ENCODE measurements around the gene FBRS.

Gene FBRS

GRCh38 chr16:30645727-30646126, 12.5 kb upstream of the FBRS start:
- DNase-seq, result no peak

- no peak for DNase-seq
These were observed 11.0 kb upstream of the FBRS start for GRCh38 chr16:30647274-30647571.

GRCh38 chr16:30649725-30650368, 8.4 kb upstream of the FBRS start:
- DNase-seq, result no peak

- DNase-seq, result peak; percentile 95
These were observed 7.7 kb upstream of the FBRS start, which contains the start of gene PRR14 for GRCh38 chr16:30650369-30651123. TSS of gene PRR14 (plus strand) at chr16:30650960. CDS start at chr16:30651646, 686 bp downstream.

- peak; percentile 78 for DNase-seq
These were observed 6.9 kb upstream of the FBRS start for GRCh38 chr16:30651124-30652004.

DNA sequence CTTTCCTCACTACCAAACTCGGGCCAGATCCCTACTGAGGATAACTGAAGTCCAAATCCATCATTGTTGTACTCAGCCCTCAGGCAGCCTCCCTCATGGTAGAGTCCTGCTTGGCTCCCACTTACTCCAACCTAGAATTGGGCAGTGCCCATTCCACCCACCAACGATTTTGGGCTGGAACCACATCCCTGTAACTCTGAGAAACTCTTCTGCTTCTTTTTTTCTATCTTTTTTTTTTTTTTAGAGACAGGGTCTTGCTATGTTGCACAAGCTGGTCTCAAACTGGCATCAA, 6.3 kb upstream of the FBRS start:
- no peak for DNase-seq

GRCh38 chr16:30652718-30653117, 5.5 kb upstream of the FBRS start:
- no peak for DNase-seq

DNA sequence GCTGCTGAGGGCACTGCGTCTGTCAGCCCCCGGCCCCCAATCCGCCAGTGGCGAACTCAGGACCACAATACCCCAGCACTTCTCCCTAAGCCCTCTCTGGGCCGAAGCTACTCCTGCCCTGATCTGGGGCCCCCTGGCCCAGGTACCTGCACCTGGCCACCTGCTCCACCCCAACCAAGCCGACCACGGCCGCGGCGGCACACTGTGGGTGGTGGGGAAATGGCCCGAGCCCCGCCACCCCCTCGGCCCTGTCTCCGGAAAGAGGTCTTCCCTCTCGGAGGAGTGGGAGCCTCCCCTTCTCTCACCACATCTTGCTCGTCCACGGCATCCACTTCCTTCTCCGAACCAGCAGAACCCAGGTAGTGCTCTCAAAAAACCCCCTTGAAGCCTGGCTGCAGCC, 3.4 kb upstream of the FBRS start:
- DNase-seq, result no peak

DNA sequence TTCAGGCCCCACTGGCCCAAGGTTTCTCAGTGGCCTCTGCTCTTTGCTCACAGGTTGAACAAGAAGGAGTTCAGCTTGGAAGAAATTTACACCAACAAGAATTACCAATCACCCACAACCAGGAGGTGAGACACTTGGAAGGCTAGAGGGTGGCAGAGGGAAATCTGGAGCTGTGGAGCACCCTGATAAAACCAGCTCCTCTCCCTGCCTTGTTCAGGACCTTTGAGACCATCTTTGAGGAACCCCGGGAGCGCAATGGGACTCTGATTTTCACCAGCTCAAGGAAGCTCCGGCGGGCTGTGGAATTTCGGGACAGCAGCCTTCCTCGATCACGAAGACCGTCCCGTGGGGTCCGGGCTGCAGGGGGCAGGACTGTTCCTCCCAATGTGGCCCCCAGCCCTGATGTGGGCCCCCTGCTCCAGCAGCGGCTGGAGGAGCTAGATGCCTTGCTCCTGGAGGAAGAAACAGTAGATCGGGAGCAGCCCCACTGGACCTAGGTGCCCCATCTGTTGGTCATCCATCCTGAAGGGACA, 2.4 kb upstream of the FBRS start:
- no peak for DNase-seq

DNA sequence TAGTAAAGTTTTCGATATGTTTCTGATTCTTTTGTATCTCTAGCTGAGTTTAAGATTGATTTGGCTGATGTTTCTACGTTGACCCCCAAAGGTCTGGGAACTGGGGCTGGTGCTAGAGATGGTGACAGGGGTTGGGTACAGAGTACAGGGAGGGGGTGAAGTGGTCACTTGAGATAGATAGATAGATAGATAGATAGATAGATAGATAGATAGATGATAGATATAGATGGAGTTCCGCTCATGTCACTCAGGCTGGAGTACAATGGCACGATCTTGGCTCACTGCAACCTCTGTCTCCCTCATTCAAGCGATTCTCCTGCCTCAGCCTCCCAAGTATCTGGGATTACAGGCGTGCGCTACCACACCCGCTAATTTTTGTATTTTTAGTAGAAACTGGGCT, 1.8 kb upstream of the FBRS start:
- DNase-seq, result no peak

- no peak for DNase-seq
These were observed 1.0 kb upstream of the FBRS start for GRCh38 chr16:30656974-30657865.

DNA sequence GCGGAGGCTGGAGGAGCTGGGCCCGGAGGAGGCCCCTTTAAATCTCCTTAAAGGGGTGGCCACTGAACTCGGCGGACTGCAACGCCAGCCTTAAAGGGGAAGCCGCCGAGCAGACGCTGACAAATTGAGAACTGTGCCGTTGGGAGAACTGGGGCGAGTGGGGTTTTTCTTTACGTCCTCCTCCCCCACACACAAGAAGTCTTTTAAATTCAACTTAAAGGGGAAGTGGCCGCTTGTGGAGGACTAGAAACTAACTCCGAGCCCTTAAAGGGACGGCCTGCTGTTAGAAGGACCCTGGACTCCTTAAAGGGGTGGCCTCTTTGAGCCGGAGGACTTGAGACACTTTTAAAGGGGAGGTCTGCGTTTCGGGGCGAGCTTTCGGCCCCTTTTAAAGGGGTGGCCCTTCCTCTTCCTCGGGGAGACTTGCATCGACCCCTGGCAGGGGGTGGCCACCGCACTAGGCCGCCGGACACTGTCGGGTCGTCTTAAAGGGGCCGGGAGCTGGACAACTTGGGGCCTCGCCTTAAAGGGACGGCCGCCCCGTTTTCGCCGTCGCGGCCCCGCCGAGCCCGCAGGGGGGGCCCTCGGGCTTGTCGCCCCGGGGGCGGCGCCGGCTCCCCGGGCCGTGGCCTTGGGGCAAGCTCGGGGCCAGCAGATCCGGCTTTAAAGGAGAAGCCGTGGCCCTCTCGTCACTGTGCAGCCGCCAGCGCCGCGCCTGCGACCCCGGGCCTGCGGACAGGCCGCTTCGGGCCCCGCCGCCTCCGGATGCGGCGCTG, 688 bp downstream of the FBRS start:
- DNase-seq, result peak; percentile 65

DNA sequence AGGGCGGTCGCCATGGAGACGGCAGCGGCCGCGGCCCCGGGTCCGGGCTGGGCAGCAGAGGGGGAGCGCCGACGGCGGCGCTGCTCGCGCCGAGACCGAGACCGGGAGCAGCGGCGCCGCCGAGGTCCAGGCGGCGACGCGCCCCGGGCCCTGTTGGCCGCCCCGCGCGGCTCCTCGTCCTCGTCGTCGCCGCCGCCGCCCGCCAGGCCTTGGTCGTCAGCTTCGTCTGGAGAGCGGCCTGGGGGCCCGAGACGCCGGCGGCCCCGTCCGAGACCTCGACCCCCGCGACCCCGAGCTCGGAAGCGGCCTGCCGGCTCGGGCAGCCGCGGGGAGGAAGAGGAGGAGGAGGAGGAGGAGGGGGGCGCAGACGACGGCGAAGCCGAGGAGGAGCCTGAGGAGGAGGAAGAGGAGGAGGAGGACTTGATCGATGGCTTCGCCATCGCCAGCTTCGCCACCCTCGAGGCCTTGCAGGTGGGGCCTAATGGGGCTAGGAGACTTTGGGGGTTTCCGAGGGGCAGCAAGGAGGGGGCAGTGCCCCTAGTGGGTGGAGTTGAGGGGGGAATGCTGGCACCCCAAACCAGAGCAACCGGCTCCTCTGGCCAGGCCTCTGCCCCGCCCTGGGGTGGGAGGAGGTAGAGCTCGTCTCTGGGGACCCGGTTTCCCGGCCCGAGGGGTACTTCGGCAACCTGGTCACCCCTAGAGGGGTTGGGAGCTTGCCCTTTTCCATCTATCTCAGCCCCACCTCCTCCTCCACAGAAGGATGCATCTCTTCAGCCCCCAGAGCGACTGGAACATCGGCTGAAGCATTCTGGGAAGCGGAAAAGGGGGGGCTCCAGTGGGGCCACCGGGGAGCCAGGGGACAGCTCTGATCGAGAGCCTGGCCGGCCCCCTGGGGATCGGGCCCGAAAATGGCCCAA, 1.5 kb downstream of the FBRS start:
- DNase-seq, result peak; percentile 50

DNA sequence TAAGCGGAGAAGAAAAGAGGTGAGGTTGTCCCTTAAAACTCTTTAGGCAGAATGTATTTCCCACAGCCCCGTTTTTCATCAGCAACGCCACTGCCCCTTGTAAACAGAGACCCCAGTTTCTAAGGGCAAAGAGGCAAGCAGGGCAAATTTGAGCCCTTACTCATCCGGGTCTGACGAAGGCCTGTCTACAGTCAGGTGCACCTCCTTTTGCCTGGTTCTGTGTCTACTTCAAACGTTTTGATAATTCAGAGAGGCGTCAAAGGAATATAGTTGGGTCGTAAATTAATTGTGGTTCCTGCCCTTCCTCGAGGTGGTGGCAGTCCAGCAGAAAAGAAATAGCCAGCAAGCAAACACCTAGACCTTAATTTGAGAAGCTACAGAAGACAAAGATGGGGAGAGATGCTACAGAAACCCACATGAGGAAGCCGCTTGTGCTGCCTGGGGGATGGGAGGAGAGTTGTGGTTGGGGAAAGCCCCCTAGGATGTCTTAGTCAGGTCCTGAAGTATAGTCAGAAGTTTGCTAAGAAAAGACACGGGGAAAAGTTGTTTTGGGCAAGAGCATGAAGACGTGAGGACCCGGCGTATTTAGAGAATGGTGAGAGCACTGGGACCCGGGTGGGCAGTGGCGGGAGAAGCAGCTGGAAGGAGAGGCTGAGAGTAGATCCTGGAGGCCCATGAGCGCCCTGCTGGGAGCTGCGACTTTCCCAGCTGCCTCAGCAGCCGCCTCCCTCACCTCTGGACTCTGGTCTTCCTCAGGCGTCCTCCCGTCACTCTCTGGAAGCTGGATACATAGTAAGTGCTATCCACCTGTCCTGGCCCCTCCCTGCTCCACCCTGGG, 2.4 kb downstream of the FBRS start:
- peak; percentile 70 for DNase-seq

- DNase-seq, result no peak
These were observed 4.2 kb downstream of the FBRS start for GRCh38 chr16:30662449-30662848.

- DNase-seq, result no peak
These were observed 4.8 kb downstream of the FBRS start for GRCh38 chr16:30663038-30663437.

GRCh38 chr16:30663820-30664219, 5.6 kb downstream of the FBRS start:
- no peak for DNase-seq

- DNase-seq, result no peak
These were observed 6.4 kb downstream of the FBRS start for GRCh38 chr16:30664616-30665109.

DNA sequence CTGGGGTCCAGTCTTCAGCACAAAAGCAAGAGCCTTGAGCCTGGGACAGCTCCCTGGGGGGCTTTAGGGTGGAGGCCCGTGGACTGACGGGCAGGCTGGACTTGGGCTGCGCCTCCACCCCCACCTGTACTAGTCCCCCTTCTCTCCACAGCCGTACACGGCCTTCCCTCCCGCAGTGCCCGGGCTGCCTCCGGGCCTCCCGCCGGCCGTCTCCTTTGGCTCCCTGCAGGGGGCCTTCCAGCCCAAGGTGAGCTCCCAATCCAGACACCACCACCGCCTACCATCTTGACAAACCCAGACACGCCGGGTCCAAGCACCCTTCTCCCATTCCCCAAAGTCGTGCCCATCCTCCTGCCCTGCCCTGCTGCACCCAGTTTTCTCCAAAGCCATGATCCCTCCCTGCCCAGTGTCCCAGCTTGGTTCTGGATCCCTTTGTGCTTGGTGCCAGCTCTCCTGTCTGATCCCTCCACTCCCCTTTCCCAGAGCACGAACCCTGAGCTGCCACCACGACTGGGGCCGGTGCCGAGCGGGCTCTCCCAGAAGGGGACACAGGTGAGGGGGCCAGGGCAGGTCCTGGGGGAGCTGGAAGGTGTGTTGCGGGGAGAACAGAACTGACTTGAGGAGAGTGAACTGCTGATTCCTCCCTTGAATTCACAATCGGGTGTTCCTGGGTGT, 7.1 kb downstream of the FBRS start:
- no peak for DNase-seq

Measured in activated CD4-positive, CD25-positive, alpha-beta regulatory T cell treated with anti-CD3 and anti-CD28 coated beads, Interleukin-2, amount 50 U/mL, for 72 hours (primary cell).